Keratinocyte (primary cell): ENCODE data around the gene SLC25A1. TPM values are rescaled to one million over a fixed set of nuclear protein-coding genes. Genes with fewer than 3 reads are reported as not detected.

Source experiments
- DNase-seq: peaks from one replicate; pipeline ENCODE4 v3.0.0-alpha.2; 2011; ENCODE audit warnings: low read depth, missing footprints, low spot score
- FAIRE-seq: peaks from 2 replicates; lab custom pipeline; 2011; peaks lifted over from hg19 to GRCh38; lab: Jason Lieb, UNC
- H2AFZ ChIP-seq: 2 replicates; pipeline ENCODE4 v1.6.0; 2012; ENCODE audit warnings: low read length, control low read depth, inconsistent platforms; ENCODE audit not compliant: control insufficient read depth
- H3K27ac ChIP-seq: 2 replicates; pipeline ENCODE4 v1.5.1; 2011; ENCODE audit warnings: low read length; ENCODE audit not compliant: control insufficient read depth, insufficient read depth
- H3K27me3 ChIP-seq: 3 replicates; pipeline ENCODE4 v1.6.0; 2011; ENCODE audit warnings: low read length; ENCODE audit not compliant: control insufficient read depth, insufficient read depth; ENCODE audit errors: extremely low read depth
- H3K36me3 ChIP-seq, 2 experiments: 2 replicates in 1 of 2; 3 replicates in 1 of 2; pipeline ENCODE4 v1.5.1; 2011; ENCODE audit warnings: low read length in 2 of 2, mild to moderate bottlenecking in 1 of 2; ENCODE audit not compliant: control insufficient read depth in 2 of 2, insufficient read depth in 2 of 2; ENCODE audit errors: extremely low read depth in 1 of 2
- H3K4me1 ChIP-seq: 3 replicates; pipeline ENCODE4 v1.5.1; 2011; ENCODE audit warnings: low read length; ENCODE audit not compliant: control insufficient read depth, insufficient read depth; ENCODE audit errors: extremely low read depth
- H3K4me2 ChIP-seq: 3 replicates; pipeline ENCODE4 v1.6.0; 2011; ENCODE audit warnings: low read depth, low read length; ENCODE audit not compliant: control insufficient read depth, insufficient read depth; ENCODE audit errors: extremely low read depth
- H3K4me3 ChIP-seq, 3 experiments: fragments of 200-600 bp in 1 of 3; sonication (generic) in 1 of 3; 2 replicates in 2 of 3; 3 replicates in 1 of 3; pipeline ENCODE4 v1.5.1; 2011 to 2016; ENCODE audit warnings: low read length in 3 of 3, mild to moderate bottlenecking in 3 of 3, control low read depth in 2 of 3, inconsistent platforms in 1 of 3, low read depth in 1 of 3, mixed read lengths in 1 of 3, mixed run types in 1 of 3, moderate library complexity in 1 of 3; ENCODE audit not compliant: control insufficient read depth in 2 of 3, insufficient read depth in 2 of 3; ENCODE audit errors: extremely low read depth in 1 of 3
- H3K79me2 ChIP-seq: 2 replicates; pipeline ENCODE4 v1.6.0; 2012; ENCODE audit warnings: low read length; ENCODE audit not compliant: control insufficient read depth, insufficient read depth
- H3K9ac ChIP-seq: 3 replicates; pipeline ENCODE4 v1.6.0; 2011; ENCODE audit warnings: low read length; ENCODE audit not compliant: control insufficient read depth, insufficient read depth; ENCODE audit errors: extremely low read depth
- H3K9me1 ChIP-seq: 3 replicates; pipeline ENCODE4 v1.6.0; 2011; ENCODE audit warnings: low read length; ENCODE audit not compliant: control insufficient read depth, insufficient read depth; ENCODE audit errors: extremely low read depth
- H3K9me3 ChIP-seq: 2 replicates; pipeline ENCODE4 v1.5.1; 2012; ENCODE audit warnings: low read depth, low read length; ENCODE audit not compliant: control insufficient read depth
- H4K20me1 ChIP-seq: 3 replicates; pipeline ENCODE4 v1.6.0; 2011; ENCODE audit warnings: low read length; ENCODE audit not compliant: control insufficient read depth, insufficient read depth; ENCODE audit errors: extremely low read depth
- CTCF ChIP-seq, 3 experiments: IDR thresholded peaks in 1 of 3; conservative IDR thresholded peaks in 1 of 3; optimal IDR thresholded peaks in 1 of 3; 2 replicates in 2 of 3; 3 replicates in 1 of 3; pipeline versions ENCODE3 to v1.5.1; 2011; ENCODE audit warnings: low read length in 3 of 3, mild to moderate bottlenecking in 3 of 3, moderate library complexity in 2 of 3, control low read depth in 1 of 3, inconsistent platforms in 1 of 3; ENCODE audit not compliant: insufficient read depth in 2 of 3; ENCODE audit errors: extremely low read depth in 1 of 3
- EZH2 ChIP-seq: IDR thresholded peaks from one replicate; pipeline ENCODE4 v1.6.1; 2012; ENCODE audit warnings: inconsistent platforms, mild to moderate bottlenecking, low read length, moderate library complexity
- dilution Hi-C: fragments of 300-500 bp; cut with MboI; formaldehyde crosslinking; loops from one replicate; pipeline ENCODE4 v1.7.0; 2020; ENCODE audit warnings: low sequenced_read_pairs; ENCODE audit not compliant: extremely low pct_ligation_motif_present
- polyA plus RNA-seq, 5 experiments: library from polyadenylated mRNA; depleted of rRNA in 3 of 5; stranded (reverse) in 3 of 5; stranded (forward) in 1 of 5; unstranded in 1 of 5; fragments of >200 nt; gene quantifications; 1 replicate in 1 of 5; 2 replicates in 3 of 5; 3 replicates in 1 of 5; pipeline versions ENCODE4 v1.2.1 to v1.2.3, GENCODE V29; 2011 to 2012; ENCODE audit warnings: missing spikeins in 2 of 5, low read depth in 1 of 5, low replicate concordance in 1 of 5

SLC25A1 gene
- polyA plus RNA-seq, 1 donor (not counting 4 experiments of a cell fraction or from before 2014, with no cell fraction given), result 27.7 TPM

- H3K4me1 ChIP-seq, result no peaks in the 10 kb centered on the region
- no peak overlapping the region for H2AFZ ChIP-seq
- H3K9ac ChIP-seq, result no peak overlapping the region
- no peaks in the 10 kb centered on the region for H3K9me1 ChIP-seq
- H3K27ac ChIP-seq, result no peak overlapping the region
- no peaks in the 10 kb centered on the region for H3K79me2 ChIP-seq
- dilution Hi-C loops, result no loop called here
- TF ChIP-seq CTCF (optimal IDR thresholded peaks at IDR 0.05 in 1 of 3, IDR thresholded peaks at IDR 0.05 in 1 of 3, conservative IDR thresholded peaks at IDR 0.05 in 1 of 3; ENCODE audit: extremely low read depth in 1 of 3, insufficient read depth in 2 of 3, low read length in 3 of 3) (no peak), EZH2 (peak; percentile 100)
- no peaks in the 10 kb centered on the region for H3K36me3 ChIP-seq
- no peak for DNase-seq
- peaks cover 53% of the 10 kb centered on the region for H3K27me3 ChIP-seq
- FAIRE-seq, result no peak
- no peak overlapping the region for H3K4me2 ChIP-seq
- H3K4me3 ChIP-seq, result no peak overlapping the region
- H3K9me3 ChIP-seq, result no peaks in the 10 kb centered on the region
- no peaks in the 10 kb centered on the region for H4K20me1 ChIP-seq
Observed at GRCh38 chr22:19150482-19151328, 27.8 kb downstream of the SLC25A1 start.

GRCh38 chr22:19149991-19150390 lies 28.5 kb downstream of the SLC25A1 start, which contains the start of gene GSC2:
Gene GSC2 (minus strand): TSS chr22:19150292. CDS start chr22:19150283, 9 bp downstream.
- H3K27ac ChIP-seq, result no peak within 1 kb of the TSS
- no peaks in the 10 kb centered on the region for H4K20me1 ChIP-seq
- no peak for TF ChIP-seq CTCF (optimal IDR thresholded peaks at IDR 0.05 in 1 of 3, IDR thresholded peaks at IDR 0.05 in 1 of 3, conservative IDR thresholded peaks at IDR 0.05 in 1 of 3; ENCODE audit: extremely low read depth in 1 of 3, insufficient read depth in 2 of 3, low read length in 3 of 3)
- TF ChIP-seq EZH2, result no peak
- no peak for FAIRE-seq
- H3K9me3 ChIP-seq, result no peaks in the 10 kb centered on the region
- no peaks in the 10 kb centered on the region for H3K79me2 ChIP-seq
- H3K9ac ChIP-seq, result no peak within 1 kb of the TSS
- peaks cover 53% of the 10 kb centered on the region for H3K27me3 ChIP-seq
- H3K36me3 ChIP-seq, result no peaks in the 10 kb centered on the region
- peak within 1 kb of the TSS; percentile 14 to 19 (median 18) for H3K4me3 ChIP-seq
- no peaks in the 10 kb centered on the region for H3K9me1 ChIP-seq
- H2AFZ ChIP-seq, result peak within 1 kb of the TSS; percentile 33
- dilution Hi-C loops, result no loop called here
- H3K4me2 ChIP-seq, result peak within 1 kb of the TSS; percentile 48
- H3K4me1 ChIP-seq, result no peaks in the 10 kb centered on the region
- DNase-seq, result no peak
